PFSK-1 (cell line): ENCODE results near the gene LASP1.
A peak's percentile ranks its signal among the peaks of the same experiment; 100 is the strongest.

Source experiments
- FOXP2 ChIP-seq: optimal IDR thresholded peaks from 2 replicates; pipeline ENCODE3; 2011; ENCODE audit warnings: borderline replicate concordance, control low read depth, inconsistent platforms; ENCODE audit not compliant: insufficient read depth; ENCODE audit errors: extremely low read length, extremely low read depth
- POLR2AphosphoS5 ChIP-seq: IDR thresholded peaks from 2 replicates; pipeline ENCODE4 v1.6.1; 2012; ENCODE audit warnings: low read depth, mild to moderate bottlenecking, control low read depth, low read length, moderate library complexity
- SIN3A ChIP-seq: IDR thresholded peaks from 2 replicates; pipeline ENCODE4 v1.6.1; 2012; ENCODE audit warnings: mild to moderate bottlenecking, low read length, moderate library complexity, borderline replicate concordance; ENCODE audit not compliant: insufficient read depth
- TAF1 ChIP-seq: IDR thresholded peaks from 2 replicates; pipeline ENCODE4 v1.6.1; 2012; ENCODE audit warnings: low read length, control low read depth, borderline replicate concordance; ENCODE audit not compliant: insufficient read depth
- TF ChIP-seq, protein P1 (sequence below), 2 experiments: IDR thresholded peaks; 2 replicates each; pipeline versions ENCODE4 v1.6.1 to v1.8.0; 2011 to 2012; ENCODE audit warnings: low read depth in 2 of 2, low read length in 2 of 2, control low read depth in 1 of 2, inconsistent platforms in 1 of 2, mild to moderate bottlenecking in 1 of 2, moderate library complexity in 1 of 2; ENCODE audit not compliant: insufficient read depth in 1 of 2

Gene LASP1

DNA sequence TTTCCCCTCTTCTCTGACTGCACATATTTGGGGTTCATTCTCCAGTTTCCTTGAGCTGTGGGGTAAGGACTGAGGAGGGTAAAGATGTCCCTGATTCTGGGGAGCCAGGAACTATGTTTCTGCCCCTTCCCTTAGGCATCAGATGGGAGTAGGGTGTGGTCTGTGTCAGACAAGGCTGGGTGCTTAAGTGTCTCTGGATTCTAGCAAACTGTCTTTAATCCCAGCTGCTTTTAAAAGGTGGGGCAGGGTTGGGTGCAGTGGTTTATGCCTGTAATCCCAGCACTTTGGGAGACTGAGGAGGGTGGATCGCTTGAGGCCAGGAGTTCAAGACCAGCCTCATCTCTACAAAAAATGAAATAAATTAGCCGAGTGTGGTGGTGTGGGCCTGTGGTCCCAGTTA is 13.0 kb downstream of the LASP1 start:
- TF ChIP-seq, protein P1, sequence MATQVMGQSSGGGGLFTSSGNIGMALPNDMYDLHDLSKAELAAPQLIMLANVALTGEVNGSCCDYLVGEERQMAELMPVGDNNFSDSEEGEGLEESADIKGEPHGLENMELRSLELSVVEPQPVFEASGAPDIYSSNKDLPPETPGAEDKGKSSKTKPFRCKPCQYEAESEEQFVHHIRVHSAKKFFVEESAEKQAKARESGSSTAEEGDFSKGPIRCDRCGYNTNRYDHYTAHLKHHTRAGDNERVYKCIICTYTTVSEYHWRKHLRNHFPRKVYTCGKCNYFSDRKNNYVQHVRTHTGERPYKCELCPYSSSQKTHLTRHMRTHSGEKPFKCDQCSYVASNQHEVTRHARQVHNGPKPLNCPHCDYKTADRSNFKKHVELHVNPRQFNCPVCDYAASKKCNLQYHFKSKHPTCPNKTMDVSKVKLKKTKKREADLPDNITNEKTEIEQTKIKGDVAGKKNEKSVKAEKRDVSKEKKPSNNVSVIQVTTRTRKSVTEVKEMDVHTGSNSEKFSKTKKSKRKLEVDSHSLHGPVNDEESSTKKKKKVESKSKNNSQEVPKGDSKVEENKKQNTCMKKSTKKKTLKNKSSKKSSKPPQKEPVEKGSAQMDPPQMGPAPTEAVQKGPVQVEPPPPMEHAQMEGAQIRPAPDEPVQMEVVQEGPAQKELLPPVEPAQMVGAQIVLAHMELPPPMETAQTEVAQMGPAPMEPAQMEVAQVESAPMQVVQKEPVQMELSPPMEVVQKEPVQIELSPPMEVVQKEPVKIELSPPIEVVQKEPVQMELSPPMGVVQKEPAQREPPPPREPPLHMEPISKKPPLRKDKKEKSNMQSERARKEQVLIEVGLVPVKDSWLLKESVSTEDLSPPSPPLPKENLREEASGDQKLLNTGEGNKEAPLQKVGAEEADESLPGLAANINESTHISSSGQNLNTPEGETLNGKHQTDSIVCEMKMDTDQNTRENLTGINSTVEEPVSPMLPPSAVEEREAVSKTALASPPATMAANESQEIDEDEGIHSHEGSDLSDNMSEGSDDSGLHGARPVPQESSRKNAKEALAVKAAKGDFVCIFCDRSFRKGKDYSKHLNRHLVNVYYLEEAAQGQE (IDR thresholded peaks at IDR 0.05; ENCODE audit: insufficient read depth in 1 of 2, low read depth in 2 of 2, low read length in 2 of 2), result no peak
- no peak for TF ChIP-seq POLR2AphosphoS5
- TF ChIP-seq TAF1, result no peak
- TF ChIP-seq SIN3A, result no peak
- no peak for TF ChIP-seq FOXP2

DNA sequence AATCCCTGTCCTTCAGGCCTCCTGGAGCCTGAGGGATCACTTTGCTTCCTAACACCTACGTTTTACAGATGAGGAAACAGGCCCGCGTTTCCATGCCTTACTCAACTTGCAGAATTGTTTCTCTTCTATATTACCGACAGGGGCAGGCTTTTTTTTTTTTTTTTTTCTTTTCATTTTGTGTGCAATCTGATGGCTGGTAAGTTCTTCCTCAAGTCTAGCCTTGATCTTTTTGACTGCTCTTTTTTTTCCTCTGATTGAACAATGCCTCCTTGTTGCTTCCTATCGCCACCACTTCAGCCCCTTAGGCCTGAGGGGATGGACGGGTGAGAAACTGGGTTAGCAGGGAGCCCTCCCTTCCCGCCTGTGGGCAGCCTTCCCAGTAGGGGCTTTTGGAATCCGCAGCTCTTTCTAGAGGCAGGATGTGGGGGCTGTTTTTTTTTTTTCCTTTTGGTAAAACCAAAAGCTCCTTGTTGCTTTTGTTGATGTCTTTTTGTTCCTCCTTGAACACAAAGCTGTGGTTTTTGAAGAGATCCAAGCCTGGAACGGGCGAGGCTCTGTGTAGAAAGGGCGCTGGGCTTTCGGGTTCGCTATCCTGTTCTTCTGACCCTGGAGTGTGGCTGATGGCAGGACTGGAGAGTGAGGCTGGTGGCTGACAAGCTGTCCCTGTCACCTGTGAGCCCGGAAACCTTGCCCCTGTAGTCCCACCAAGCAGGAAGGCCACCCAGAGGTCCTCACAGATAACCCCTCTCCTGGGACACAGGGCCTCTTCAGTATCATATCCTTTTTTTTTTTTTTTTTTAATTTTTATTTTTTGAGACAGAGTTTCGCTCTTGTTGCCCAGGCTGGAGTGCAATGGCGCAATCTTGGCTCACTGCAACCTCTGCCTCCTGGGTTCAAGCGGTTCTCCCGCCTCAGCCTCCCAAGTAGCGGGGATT is 14.0 kb downstream of the LASP1 start:
- TF ChIP-seq, protein P1 (IDR thresholded peaks at IDR 0.05; ENCODE audit: insufficient read depth in 1 of 2, low read depth in 2 of 2, low read length in 2 of 2), result 0 out of 4 replicates have a peak, but pooled peaks of 1 of the 2 experiments have one; percentile 24
- no peak for TF ChIP-seq FOXP2

DNA sequence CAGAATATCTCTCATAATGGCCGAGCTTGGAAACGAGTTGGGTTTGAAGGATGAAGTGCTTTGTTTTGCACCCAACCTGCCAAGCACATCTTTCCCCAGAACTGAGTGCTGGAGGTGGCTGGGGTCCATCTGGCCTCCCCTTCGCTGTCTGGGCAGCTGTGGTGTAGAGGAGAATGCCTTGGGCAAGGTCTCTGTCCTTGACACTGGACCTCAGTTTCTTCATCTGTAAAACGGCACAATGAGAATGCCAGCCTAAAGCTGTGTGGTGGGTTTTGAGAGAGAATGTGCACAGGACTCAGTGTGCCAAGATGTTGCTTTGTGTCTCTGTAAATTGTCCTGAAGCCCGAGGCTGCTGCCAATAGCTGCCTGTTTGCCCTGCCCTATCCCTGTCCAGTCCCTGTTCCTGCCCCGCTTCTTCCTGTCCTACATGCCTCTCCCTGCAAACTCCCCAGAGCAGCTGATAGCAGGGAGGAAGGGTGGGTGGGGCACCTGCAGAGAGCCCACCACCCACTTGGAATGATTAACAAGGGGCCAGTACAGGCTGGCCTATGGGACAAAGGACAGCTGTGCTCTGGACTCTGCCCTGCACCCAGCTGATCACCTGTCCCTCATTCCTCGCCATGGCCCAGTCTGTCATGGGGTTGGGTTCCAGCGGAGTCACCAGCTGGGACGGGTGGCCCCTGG is 15.3 kb downstream of the LASP1 start:
- TF ChIP-seq, protein P1 (IDR thresholded peaks at IDR 0.05; ENCODE audit: insufficient read depth in 1 of 2, low read depth in 2 of 2, low read length in 2 of 2), result no peak
- TF ChIP-seq SIN3A, result no peak
- no peak for TF ChIP-seq FOXP2
- no peak for TF ChIP-seq TAF1
- no peak for TF ChIP-seq POLR2AphosphoS5

DNA sequence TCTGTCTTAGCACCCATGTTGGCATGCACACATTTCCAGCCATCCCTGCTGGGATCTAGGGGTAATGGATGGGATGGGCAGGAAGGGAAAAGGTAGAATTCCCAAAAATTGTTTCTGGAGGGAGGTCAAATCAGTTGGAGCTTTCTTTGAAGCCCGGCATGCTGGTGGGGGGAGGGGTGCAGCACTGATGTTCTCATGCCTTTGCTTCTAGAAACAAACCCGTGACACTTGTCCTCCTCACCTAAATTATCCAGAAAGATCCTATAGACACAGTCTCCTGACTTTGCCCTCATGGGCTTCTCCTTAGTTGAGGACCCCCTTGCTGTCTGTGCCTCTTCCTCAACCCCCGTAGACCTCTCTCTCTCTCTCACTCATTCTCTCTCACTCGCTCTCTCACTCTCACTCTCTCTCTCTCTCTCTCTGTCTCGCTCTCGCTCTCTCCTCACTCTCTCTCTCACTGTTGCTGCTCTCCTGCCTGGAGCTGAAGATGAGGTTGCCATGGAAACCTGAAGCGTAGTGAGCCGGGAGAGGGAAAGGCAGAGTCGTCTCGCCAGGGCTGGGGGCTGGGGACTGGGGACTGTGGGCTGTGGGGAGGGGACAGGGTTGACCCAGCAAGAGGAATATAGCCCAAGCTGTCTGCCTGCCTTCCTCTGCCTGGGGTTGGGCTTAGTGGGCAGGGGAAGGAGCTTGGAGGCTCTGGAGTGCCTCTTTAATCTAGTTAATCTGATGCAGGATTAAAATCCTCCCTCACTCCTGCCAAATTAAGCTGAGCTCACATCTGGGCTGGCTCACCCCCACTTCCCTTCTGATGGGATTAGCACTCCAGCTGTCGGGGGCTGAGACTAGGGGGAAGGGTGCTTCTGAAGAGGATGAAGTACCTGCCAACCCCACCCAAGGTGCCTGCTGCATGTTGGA is 16.1 kb downstream of the LASP1 start:
- no peak for TF ChIP-seq TAF1
- no peak for TF ChIP-seq POLR2AphosphoS5
- TF ChIP-seq, protein P1 (IDR thresholded peaks at IDR 0.05; ENCODE audit: insufficient read depth in 1 of 2, low read depth in 2 of 2, low read length in 2 of 2), result no peak
- no peak for TF ChIP-seq FOXP2
- no peak for TF ChIP-seq SIN3A
